Type B pancreatic cell (in vitro differentiated cells): ENCODE data around the gene LDAH. TPM values are rescaled to one million over a fixed set of nuclear protein-coding genes. Genes with fewer than 3 reads are reported as not detected.

Experiments used
- DNase-seq: peaks from one replicate; pipeline ENCODE4 v3.0.0; 2021; ENCODE audit warnings: mixed read lengths; ENCODE audit not compliant: unreplicated experiment; ENCODE audit errors: extremely low spot score
- H3K27ac Mint-ChIP-seq: 2 replicates; pipeline ENCODE4 v1.8.0; 2021; ENCODE audit warnings: mild to moderate bottlenecking, mixed read lengths
- H3K27me3 Mint-ChIP-seq: 2 replicates; pipeline ENCODE4 v1.8.0; 2021; ENCODE audit warnings: mixed read lengths
- H3K36me3 Mint-ChIP-seq: 2 replicates; pipeline ENCODE4 v1.8.0; 2021; ENCODE audit warnings: mixed read lengths
- H3K4me1 Mint-ChIP-seq: one replicate; pipeline ENCODE4 v1.8.0; 2021; ENCODE audit warnings: mixed read lengths; ENCODE audit not compliant: unreplicated experiment
- H3K4me3 Mint-ChIP-seq: 2 replicates; pipeline ENCODE4 v1.8.0; 2021; ENCODE audit warnings: mild to moderate bottlenecking, mixed read lengths
- H3K9me3 Mint-ChIP-seq: 2 replicates; pipeline ENCODE4 v1.8.0; 2021; ENCODE audit warnings: mixed read lengths
- total RNA-seq: library from RNA; stranded (reverse); gene quantifications from 2 replicates; pipeline ENCODE4 v1.2.1, GENCODE V29; 2021; ENCODE audit warnings: low replicate concordance
- TF ChIP-seq, protein P1 (sequence below): fragments of 200-600 bp; sonication (generic); conservative IDR thresholded peaks from 2 replicates; pipeline ENCODE4 v1.5.0; 2021; ENCODE audit warnings: antibody characterized with exemption, mild to moderate bottlenecking

LDAH gene
- total RNA-seq, 1 donor from 2014 or later = 30.1 TPM

DNA sequence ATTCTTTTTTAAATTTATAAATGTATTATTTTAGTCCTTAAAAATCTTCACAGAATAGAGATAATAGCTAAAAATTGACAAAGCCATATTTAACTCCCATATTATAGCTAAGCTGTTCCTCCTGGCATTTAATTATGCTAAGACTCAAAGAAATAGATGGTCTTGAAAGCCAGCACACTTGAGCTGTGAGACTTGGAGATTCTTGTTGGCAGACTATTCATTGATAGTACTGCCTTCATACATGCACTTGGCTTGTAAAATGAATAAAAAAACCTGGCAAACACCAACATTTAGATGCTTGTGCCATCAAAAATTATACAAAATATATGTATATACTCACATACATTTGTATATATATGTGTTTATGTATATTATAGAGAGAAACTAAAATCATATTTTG lies 9.7 kb upstream of the LDAH start:
- H3K4me3 Mint-ChIP-seq = no peak overlapping the region
- H3K36me3 Mint-ChIP-seq = no peaks in the 10 kb centered on the region
- no peak for DNase-seq
- peaks cover 45% of the 10 kb centered on the region for H3K27me3 Mint-ChIP-seq
- TF ChIP-seq, protein P1, sequence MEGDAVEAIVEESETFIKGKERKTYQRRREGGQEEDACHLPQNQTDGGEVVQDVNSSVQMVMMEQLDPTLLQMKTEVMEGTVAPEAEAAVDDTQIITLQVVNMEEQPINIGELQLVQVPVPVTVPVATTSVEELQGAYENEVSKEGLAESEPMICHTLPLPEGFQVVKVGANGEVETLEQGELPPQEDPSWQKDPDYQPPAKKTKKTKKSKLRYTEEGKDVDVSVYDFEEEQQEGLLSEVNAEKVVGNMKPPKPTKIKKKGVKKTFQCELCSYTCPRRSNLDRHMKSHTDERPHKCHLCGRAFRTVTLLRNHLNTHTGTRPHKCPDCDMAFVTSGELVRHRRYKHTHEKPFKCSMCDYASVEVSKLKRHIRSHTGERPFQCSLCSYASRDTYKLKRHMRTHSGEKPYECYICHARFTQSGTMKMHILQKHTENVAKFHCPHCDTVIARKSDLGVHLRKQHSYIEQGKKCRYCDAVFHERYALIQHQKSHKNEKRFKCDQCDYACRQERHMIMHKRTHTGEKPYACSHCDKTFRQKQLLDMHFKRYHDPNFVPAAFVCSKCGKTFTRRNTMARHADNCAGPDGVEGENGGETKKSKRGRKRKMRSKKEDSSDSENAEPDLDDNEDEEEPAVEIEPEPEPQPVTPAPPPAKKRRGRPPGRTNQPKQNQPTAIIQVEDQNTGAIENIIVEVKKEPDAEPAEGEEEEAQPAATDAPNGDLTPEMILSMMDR = no peak
- H3K9me3 Mint-ChIP-seq = no peaks in the 10 kb centered on the region
- no peaks in the 10 kb centered on the region for H3K4me1 Mint-ChIP-seq
- H3K27ac Mint-ChIP-seq = no peak overlapping the region

DNA sequence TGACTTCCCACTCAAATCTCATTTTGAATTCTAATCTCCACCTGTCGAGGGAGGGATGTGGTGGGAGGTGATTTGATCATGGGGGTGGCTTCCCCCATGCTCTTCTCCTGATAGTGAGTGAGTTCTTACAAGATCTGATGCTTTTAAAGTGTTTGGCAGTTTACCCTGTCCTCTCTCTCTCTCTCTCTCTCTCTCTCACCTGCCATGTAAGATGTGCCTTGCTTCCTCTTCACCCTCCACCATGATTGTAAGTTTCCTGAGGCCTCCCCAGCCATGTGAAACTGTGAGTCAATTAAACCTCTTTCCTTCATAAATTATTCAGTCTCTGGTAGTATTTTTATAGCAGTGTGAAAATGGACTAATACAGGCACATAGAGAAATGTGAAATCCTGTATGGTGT lies 7.0 kb upstream of the LDAH start:
- Mint-ChIP-seq H3K4me3 (no peak overlapping the region), H3K27me3 (peaks cover 29% of the 10 kb centered on the region), H3K27ac (no peak overlapping the region), H3K9me3 (no peaks in the 10 kb centered on the region), H3K36me3 (no peaks in the 10 kb centered on the region), H3K4me1 (no peaks in the 10 kb centered on the region)
- TF ChIP-seq, protein P1 = no peak
- DNase-seq = no peak

DNA sequence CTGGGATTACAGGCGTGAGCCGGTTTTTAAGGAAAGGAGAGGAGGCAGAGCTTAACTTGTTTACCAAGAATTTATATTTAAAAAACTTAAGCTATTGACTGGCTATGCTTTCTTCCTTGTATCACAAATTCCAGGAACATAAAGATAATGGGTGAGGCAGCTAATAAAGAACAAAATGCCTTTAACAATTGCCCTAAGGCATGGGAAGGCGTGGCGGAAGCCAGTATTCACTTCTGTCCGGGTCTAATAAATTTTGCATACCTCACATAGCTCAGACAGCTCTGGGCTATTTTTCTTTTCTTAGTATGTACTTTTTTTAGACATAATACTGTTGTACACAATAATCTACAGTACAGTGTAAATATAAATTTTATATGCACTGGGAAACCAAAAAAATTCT lies 1.0 kb upstream of the LDAH start:
- Mint-ChIP-seq H3K9me3 (no peaks in the 10 kb centered on the region), H3K4me3 (peak overlapping the region; percentile 35), H3K27ac (peak overlapping the region; percentile 81), H3K4me1 (peaks cover 3% of the 10 kb centered on the region), H3K27me3 (peaks cover 6% of the 10 kb centered on the region), H3K36me3 (peaks cover under 1% of the 10 kb centered on the region)
- no peak for DNase-seq
- TF ChIP-seq, protein P1 = no peak

DNA sequence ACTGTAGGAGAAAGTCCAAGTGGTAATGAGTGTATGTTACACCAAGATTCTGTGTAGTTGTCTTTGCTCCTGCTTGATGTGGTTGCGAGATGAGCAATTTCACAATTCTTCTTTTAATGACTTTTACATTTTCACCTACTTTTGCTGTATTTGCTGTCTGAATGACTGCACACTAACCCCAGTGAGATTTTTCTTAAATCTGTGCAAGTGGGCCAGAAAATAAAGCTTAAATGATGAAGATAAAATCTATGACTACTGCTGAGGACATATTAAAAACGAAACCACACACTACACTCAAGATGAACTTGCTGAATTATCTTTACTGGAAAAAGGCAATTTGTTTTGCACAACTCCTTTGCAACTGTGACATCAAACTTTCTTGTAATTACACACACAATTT lies 4.1 kb downstream of the LDAH start:
- Mint-ChIP-seq H3K27me3 (no peaks in the 10 kb centered on the region), H3K9me3 (no peaks in the 10 kb centered on the region), H3K27ac (no peak overlapping the region), H3K4me3 (no peak overlapping the region), H3K4me1 (peaks cover 3% of the 10 kb centered on the region), H3K36me3 (peaks cover 9% of the 10 kb centered on the region)
- TF ChIP-seq, protein P1 = no peak
- no peak for DNase-seq

DNA sequence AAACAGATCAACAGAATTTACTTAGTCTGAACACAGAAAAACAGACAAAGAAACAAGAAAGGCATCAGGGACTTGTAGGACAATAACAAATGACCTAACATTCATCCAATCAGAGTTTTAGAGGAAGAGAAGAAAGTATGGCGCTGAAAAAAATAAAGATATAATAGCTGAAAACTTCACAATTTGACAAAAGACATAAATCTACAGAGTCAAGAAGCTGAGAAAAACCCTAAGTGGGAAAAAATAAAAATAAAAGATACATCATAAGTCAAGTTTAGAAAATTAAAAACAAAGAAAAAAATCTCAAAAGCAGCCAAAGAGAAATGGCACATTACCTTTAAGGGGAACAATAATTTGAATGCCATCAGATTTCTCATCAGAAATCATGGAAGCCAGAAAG lies 7.7 kb downstream of the LDAH start:
- Mint-ChIP-seq H3K9me3 (no peaks in the 10 kb centered on the region), H3K27ac (no peak overlapping the region), H3K36me3 (peaks cover 20% of the 10 kb centered on the region), H3K27me3 (no peaks in the 10 kb centered on the region), H3K4me1 (no peaks in the 10 kb centered on the region), H3K4me3 (no peak overlapping the region)
- TF ChIP-seq, protein P1 = no peak
- DNase-seq = no peak

DNA sequence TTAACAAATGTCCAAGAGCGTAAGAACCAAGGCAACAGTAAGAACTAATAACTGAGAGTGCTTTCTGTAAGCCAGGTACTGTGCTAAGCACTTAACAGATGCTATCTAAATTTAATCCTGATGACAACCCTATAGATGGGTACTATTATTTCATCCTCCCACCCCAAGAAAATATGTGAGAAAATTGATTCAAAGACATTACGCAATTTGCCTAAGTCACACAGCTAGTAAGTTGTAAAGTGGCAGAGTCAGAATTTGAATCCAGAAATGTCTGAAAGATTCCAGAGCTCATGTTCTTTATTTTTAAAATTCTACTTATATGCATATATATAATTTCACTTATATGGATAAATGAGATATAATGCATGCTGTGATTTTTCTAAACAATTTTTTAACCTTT lies 10.1 kb downstream of the LDAH start:
- peaks cover 17% of the 10 kb centered on the region for H3K36me3 Mint-ChIP-seq
- no peaks in the 10 kb centered on the region for H3K4me1 Mint-ChIP-seq
- DNase-seq = no peak
- no peak overlapping the region for H3K27ac Mint-ChIP-seq
- no peaks in the 10 kb centered on the region for H3K9me3 Mint-ChIP-seq
- TF ChIP-seq, protein P1 = no peak
- H3K4me3 Mint-ChIP-seq = no peak overlapping the region
- H3K27me3 Mint-ChIP-seq = no peaks in the 10 kb centered on the region
